Measurements from ENCODE around the gene NUP35.

DNA sequence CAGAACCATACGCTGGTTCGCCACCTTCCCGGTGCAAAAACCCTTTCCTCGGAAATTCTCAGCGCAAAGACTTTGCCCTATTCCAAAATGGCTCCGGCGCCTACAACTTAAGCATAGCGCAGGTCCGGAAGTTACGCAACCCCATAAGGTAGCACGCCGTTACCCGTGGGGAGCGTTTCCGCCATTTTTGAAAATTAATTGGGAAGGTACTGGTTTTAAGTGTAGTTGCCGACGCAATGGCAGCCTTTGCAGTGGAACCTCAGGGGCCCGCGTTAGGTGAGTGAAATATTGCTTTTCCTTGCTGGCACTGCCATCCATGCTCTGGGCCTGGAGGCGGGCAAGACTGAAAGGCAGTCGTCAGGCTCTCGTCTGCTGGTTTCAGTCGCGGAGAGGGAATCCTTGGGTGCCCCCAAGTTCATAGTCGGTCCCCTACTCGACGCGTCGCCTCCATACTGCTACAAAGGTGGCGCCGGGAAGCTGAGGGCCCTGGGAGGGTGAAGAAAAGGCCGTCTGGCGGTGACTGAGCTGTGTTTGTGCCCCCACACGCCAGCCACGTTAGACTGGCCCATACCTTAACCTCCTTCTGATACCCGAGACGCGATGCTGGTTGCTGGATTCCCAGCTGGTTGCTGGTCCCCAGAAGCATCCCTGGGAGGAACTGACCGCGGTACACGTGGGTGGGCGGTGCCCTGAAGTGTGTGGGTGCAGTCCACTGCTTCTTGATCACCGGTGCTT is at the start of gene NUP35:
- TF ChIP-seq GATA2 (IDR thresholded peaks at IDR 0.05; ENCODE audit: low read depth, low read length), result no peak
- TF ChIP-seq GATA3 (IDR thresholded peaks at IDR 0.05; ENCODE audit: low read depth, low read length), result no peak

Measured in SH-SY5Y (cell line).